GM19395 (cell line): ENCODE measurements around the gene SYT11.
A peak's percentile ranks its signal among the peaks of the same experiment; 100 is the strongest.
"Not testable (repeated sequence)": the region's sequence is repeated elsewhere in the genome, so short reads cannot be mapped to it uniquely, and the experiment has no call there.

ENCODE experiments used
- ATAC-seq: cut with Tn5 transposase; IDR thresholded peaks from one replicate; pipeline ENCODE4 v1.9.1; 2021; ENCODE audit warnings: mild to moderate bottlenecking, moderate library complexity; ENCODE audit not compliant: unreplicated experiment

Gene SYT11, protein sequence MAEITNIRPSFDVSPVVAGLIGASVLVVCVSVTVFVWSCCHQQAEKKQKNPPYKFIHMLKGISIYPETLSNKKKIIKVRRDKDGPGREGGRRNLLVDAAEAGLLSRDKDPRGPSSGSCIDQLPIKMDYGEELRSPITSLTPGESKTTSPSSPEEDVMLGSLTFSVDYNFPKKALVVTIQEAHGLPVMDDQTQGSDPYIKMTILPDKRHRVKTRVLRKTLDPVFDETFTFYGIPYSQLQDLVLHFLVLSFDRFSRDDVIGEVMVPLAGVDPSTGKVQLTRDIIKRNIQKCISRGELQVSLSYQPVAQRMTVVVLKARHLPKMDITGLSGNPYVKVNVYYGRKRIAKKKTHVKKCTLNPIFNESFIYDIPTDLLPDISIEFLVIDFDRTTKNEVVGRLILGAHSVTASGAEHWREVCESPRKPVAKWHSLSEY

DNA sequence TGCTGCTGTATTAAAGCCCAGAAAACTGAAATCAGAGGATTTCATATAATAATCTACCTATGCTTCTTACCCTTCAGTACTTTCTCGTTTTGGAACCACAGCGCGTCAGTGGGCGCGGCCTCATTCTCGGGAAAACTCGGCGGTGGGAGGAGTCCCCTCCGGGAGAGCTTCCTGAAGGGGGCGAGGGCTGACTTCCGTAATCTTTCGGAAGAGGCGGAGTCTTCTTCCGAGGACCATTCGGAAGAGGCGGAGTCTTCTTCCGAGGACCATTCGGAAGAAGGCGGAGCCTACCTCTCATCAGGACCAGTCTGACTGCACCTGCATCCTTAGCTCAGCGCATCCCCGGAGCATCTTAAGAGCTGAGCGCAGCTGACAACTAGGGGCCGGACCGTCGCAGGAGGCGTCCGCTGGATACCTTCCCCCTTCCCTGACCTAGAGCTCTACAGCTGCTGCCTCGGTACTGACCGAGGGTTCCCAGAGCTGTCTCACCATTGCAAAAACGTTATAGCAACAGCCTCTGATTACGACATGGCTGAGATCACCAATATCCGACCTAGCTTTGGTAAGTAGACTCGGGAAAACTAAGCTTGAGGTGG lies at the start of gene SYT11:
Gene SYT11 (plus strand): TSS at position 334 of the 596 bp plus-strand sequence. CDS start 195 bp downstream, at position 529.
- peak; percentile 59 for ATAC-seq

GRCh38 chr1:155812878-155813277 lies 46.5 kb upstream of the SYT11 start:
- no peak for ATAC-seq

DNA sequence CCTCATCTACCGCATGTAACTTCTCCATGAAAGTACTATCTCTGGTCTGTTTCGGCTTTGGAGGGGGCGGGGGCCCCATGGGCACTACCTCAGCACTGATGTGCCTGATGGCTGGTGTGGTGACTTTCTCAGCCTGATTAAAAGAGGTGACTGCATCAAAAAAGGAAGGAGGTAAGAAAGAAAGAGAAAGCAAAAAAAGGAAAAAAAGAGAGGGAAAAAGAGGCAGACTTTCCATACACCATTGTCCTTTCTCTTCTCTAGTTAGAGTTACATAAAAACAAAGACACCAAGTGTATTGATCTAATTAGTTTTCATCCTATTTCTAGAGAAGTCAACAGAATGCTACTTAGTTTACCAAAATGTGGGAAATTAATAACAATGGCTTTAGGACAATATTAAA lies 45.7 kb upstream of the SYT11 start:
- ATAC-seq: no peak

DNA sequence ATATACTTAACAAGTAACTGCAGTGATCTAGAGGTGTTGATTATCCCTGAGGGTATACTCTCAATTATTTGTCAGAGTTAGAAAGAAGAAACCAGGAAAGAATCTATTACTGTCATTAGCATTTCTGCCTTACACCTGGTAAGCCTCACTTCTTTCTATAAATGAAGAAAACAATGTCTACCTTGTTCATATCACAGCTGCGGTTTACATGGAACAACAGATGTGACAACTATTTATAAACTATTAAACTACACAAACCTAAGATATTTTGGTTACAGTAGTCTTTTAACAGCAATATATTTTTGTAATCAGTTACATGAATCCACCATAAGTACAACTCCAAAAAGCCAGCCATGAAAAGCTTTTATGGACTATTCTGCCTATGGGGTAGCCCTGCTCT lies 43.0 kb upstream of the SYT11 start:
- no peak for ATAC-seq

- ATAC-seq: no peak
These were observed 31.9 kb upstream of the SYT11 start for GRCh38 chr1:155827450-155827849.

DNA sequence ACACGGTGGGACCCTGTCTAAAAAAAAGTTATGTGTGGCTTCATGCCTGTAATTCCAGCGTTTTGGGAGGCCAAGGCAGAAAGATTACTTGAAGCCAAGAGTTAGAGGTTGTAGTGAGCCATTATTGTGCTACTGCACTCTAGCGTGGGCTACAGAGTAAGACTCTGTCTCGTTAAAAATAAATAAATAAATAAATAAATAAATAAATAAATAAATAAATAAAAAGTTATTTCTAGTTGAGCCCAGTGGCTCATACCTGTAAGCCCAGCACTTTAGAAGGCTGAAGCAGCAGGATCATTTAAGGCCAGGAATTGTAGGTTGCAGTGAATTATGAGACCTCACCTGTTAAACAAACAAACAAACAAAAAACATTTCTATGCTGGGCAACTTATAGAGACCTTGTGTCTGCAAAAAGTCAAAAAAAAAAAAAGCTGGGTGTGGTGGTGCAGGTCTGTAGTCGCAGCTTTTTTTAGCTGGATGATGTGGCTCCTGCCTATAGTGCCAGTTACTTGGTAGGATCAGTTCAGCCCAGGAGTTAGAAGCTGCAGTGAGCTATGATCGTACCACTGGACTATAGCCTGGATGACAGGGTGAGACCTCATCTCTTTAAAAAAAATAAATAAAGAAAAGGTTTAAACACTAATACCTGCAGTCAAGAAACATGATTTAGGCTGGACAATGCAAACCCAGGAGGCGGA lies 27.9 kb upstream of the SYT11 start:
- no peak for ATAC-seq

GRCh38 chr1:155833665-155834295 lies 25.6 kb upstream of the SYT11 start:
- no peak for ATAC-seq

DNA sequence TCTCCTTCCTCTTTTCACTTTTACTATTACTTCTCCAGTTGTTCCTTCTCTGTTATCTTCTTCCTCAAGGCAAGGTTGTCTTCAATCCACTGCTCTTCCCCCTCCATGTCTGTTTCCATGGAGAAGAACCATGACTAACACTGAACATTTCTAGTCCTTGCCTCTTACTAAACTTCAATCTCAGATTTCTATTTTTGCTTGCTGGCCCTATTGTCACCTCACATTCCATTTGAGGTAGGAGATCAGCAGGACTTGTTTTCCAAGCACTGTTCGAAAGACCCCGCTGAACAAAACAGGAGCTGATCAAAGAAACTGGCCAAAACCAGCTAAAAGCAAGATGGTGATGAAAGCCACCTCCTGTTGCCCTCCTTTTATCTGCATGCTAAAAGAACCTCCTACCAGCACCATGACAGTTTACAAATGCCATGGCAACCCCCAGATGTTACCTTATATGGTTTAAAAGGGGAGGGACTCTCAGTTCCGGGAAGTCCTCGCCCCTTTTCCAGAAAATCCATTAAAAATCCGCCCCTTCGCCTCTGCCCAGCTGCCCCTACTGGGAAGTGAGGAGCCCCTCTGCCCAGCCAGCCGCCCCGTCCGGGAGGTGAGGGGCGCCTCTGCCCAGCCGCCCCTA lies 25.0 kb upstream of the SYT11 start:
- ATAC-seq: no peak

- ATAC-seq: not testable (repeated sequence)
These were observed 24.4 kb upstream of the SYT11 start for GRCh38 chr1:155834927-155835399.

DNA sequence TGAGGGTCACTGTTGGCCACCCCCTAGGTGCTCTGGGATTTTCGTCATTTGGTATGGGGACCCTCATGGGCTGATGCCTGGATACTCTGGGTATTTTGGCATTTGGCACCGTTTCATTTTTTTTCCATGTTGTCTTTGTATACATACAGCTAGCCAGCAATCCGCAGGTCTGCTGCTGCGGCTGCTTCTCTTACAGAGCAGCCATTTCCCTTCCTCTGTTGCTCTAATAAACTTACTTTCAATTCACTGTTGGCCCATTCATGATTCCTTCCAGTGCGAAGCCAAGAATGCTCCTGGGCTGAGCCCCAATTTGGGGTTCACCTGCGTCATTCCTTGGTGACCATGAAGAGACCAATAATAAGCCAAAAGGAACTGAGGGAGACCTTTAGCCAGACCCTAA lies 23.8 kb upstream of the SYT11 start:
- no peak for ATAC-seq

DNA sequence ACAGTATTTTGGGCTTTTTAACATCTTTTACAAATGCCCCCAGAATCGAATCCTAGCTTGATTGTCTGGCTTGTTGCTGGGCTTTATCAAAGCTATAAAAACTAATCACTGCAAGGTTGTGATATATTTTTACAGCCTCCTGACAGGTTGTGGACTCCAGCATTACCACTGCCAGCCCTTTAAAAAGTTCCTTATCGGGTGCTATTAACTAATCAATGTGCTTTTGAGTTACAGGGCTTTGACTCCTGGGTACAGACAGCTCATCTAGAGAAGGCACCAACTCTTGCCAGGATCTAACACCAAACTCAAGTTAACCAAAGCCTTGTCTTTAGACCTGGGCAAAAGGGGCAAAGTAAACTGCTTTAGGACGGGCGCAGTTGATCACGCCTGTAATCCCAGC lies 19.0 kb upstream of the SYT11 start:
- no peak for ATAC-seq

GRCh38 chr1:155844860-155845421 lies 14.4 kb upstream of the SYT11 start:
- ATAC-seq: no peak

GRCh38 chr1:155847823-155848529 lies 11.4 kb upstream of the SYT11 start:
- ATAC-seq: no peak

- ATAC-seq: no peak
These were observed 9.0 kb upstream of the SYT11 start for GRCh38 chr1:155850345-155850744.

DNA sequence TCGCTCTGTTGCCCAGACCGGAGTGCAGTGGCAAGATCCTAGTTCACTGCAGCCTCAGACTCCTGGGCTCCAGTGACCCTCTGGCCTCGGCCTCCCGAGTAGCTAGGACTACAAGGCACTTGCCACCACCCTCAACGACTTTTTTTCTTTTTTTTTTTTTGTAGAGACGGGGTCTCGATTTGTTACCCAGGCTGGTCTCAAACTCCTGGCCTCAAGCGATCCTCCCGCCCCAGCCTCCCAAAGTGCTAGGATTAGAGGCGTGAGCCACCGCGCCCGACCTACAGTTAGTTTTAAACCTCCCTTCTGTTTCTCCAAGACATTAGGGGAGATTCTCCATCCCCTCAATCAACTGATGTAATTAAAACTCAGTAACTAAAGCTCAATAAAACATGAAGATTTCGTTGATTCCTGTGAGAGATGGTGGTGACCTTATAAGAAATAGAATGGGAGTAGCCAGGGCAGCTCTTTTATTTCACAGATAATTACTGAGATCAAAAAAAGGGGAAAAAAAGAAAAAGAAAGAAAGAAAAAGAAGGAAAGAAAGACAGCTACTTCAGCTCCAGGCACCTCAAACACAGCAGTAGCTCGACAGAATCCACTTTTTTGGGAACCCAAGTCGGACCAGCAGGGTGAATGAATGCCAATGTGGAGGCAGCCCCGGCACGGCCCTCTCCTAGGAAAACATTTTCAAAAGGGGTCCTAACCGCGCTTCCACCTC lies 3.0 kb upstream of the SYT11 start:
- no peak for ATAC-seq

DNA sequence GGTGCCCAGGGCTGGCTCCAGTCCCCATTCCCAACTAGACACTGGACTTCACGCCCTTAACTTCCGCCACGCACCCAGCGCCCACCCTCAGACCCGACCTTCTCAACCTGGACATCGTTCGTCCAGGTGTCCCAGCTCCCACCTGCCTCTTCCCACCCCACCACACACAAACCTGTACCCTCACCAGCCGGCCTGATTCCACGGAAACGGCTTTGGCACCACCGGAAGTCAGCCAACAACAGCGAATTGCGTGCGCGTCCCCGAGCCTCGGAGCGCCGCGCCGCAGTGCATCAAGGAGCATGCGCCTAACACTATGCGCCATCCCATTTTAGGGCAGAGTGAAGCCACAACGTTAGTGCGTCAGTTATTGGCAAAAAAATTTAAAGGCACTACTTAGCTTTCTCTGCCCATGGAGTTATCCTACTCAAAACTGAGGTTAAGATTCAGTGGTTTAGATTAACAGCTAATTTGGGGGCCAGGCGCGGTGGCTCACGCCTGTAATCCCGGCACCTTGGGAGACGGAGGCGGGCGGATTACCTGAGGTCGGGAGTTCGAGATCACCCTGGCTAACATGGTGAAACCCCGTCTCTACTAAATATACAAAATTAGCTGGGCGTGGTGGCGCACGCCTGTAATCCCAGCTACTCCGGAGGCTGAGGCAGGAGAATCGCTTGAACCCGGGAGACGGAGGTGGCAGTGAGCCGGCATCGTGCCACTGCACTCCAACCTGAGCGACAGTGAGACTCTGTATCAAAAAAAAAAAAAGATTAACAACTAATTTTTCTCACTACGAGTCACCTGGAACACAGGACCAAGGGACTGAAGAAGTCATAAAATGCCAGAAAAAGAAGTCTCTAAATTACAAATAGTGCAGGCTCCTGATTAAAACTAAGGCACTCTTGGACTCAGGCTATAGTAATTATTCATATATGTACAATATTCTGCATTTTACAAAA lies 2.1 kb upstream of the SYT11 start, which contains the start of gene GON4L:
Gene GON4L (minus strand): TSS at position 240 of the 956 bp plus-strand sequence. CDS start 3,434 bp downstream, outside the sequence.
- ATAC-seq: peak; percentile 45

DNA sequence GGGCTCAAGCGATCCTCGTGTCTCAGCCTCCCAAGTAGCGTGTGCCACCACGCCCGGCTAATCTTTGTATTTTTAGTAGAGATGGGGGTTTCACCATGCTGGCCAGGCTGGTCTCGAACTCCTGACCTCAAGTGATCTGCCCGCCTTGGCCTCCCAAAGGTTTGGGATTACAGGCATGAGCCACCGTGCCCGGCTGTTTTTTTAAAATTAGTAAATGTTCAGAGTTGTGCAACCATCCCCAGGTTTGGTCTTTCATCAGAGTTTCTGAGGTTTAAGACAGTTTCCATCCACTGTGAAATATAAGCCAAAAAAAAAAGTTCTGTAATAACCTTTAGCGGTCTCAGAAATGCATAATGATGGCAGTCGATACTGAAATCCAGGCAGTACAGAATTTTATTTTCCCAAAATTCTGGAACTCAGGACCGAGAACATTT lies 550 bp upstream of the SYT11 start:
- ATAC-seq: peak; percentile 18
